Left forelimb (tissue), 1 donor: ENCODE measurements around the gene IMPDH2.

Experiments used
- DNase-seq: peaks from one replicate; pipeline ENCODE4 v3.0.0-alpha.2; 2018; ENCODE audit warnings: low spot score

The IMPDH2 gene

GRCh38 chr3:49028673-49029562, at the start of gene IMPDH2:
Gene IMPDH2, minus strand, starts transcription at chr3:49029398. Its CDS starts 48 bp downstream, at chr3:49029350.
- peak; percentile 96 for DNase-seq

GRCh38 chr3:49076646-49077045, 47.4 kb upstream of the IMPDH2 start:
- DNase-seq, result no peak

- DNase-seq, result no peak
These were observed 46.9 kb upstream of the IMPDH2 start for GRCh38 chr3:49076116-49076515.

- no peak for DNase-seq
These were observed 28.8 kb upstream of the IMPDH2 start for GRCh38 chr3:49058011-49058410.

GRCh38 chr3:49057268-49057667, 28.1 kb upstream of the IMPDH2 start:
- no peak for DNase-seq

GRCh38 chr3:49054344-49054862, 25.2 kb upstream of the IMPDH2 start:
- DNase-seq, result no peak

GRCh38 chr3:49053543-49053942, 24.3 kb upstream of the IMPDH2 start:
- DNase-seq, result no peak

- no peak for DNase-seq
These were observed 6.1 kb upstream of the IMPDH2 start for GRCh38 chr3:49035281-49035680.

GRCh38 chr3:49034650-49035049, 5.5 kb upstream of the IMPDH2 start:
- DNase-seq, result no peak

GRCh38 chr3:49032646-49033304, 3.6 kb upstream of the IMPDH2 start:
- DNase-seq, result no peak

- no peak for DNase-seq
These were observed 1.1 kb upstream of the IMPDH2 start for GRCh38 chr3:49030321-49030720.

GRCh38 chr3:49029563-49029884, 326 bp upstream of the IMPDH2 start:
- no peak for DNase-seq

- DNase-seq, result no peak
These were observed 913 bp downstream of the IMPDH2 start for GRCh38 chr3:49028298-49028672.

- DNase-seq, result no peak
These were observed 1.6 kb downstream of the IMPDH2 start for GRCh38 chr3:49027634-49028033.

- DNase-seq, result no peak
These were observed 2.7 kb downstream of the IMPDH2 start for GRCh38 chr3:49026536-49026935.

GRCh38 chr3:49025793-49026520, 3.2 kb downstream of the IMPDH2 start:
- DNase-seq, result no peak

- no peak for DNase-seq
These were observed 4.0 kb downstream of the IMPDH2 start for GRCh38 chr3:49025005-49025792.

GRCh38 chr3:49024449-49024848, 4.7 kb downstream of the IMPDH2 start:
- no peak for DNase-seq

GRCh38 chr3:49023775-49024174, 5.4 kb downstream of the IMPDH2 start:
- no peak for DNase-seq

- DNase-seq, result no peak
These were observed 6.5 kb downstream of the IMPDH2 start for GRCh38 chr3:49022688-49023171.

GRCh38 chr3:49021813-49022687, 7.1 kb downstream of the IMPDH2 start, which contains the start of gene NDUFAF3:
Gene NDUFAF3, plus strand, starts transcription at chr3:49022121. Its CDS starts 24 bp downstream, at chr3:49022145.
- DNase-seq, result peak; percentile 95
